ENCODE results near the gene CD2. TPM values are rescaled to one million over a fixed set of nuclear protein-coding genes. Genes with fewer than 3 reads are reported as not detected.

Gene CD2
- total RNA-seq, 4 donors from 2014 or later = 9.6 to 36.3 (median 20.9) TPM

DNA sequence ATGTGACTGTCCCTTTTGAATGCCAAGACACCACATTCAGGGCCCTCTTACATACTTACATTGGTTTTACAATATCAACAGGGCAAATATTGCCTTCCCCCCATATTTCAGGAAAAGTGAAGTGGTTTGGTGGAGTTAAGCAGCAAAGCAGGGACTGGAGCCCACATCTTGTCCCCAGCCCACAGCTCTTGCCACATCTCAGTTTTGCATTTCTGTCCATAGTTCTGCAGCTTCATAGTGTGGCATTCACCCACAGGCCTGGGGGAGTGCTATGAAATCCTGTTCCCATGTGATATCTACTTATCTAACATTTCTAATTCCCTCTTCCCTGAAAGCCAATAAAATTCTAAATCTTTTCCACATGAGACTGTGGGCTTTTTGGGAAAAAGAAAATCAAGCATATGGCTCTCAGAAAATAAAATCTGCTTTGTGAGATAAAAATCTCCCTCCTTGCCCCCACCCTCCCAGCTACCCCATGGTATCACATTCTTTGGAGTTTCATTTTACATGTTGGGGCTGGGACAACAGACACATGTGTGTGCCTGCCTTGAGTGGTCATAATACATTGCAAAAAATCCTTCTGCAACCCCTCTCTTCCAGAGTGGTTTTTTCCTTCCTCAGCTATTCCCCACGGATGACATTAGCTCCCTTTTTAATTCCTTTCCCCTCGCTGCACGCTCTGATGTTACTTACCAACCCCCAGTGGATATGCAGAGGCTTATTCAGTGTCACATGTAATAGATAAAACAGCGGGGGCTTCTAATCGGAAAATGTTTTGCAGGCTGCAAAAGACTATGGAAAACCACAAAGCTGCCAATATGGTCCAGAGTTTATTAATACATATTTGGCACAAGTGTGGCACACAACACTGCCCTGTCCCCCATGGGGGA lies 20.5 kb upstream of the CD2 start:
- no peak for TF ChIP-seq POLR2A (IDR thresholded peaks at IDR 0.05)
- TF ChIP-seq, protein P1, sequence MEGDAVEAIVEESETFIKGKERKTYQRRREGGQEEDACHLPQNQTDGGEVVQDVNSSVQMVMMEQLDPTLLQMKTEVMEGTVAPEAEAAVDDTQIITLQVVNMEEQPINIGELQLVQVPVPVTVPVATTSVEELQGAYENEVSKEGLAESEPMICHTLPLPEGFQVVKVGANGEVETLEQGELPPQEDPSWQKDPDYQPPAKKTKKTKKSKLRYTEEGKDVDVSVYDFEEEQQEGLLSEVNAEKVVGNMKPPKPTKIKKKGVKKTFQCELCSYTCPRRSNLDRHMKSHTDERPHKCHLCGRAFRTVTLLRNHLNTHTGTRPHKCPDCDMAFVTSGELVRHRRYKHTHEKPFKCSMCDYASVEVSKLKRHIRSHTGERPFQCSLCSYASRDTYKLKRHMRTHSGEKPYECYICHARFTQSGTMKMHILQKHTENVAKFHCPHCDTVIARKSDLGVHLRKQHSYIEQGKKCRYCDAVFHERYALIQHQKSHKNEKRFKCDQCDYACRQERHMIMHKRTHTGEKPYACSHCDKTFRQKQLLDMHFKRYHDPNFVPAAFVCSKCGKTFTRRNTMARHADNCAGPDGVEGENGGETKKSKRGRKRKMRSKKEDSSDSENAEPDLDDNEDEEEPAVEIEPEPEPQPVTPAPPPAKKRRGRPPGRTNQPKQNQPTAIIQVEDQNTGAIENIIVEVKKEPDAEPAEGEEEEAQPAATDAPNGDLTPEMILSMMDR (IDR thresholded peaks at IDR 0.05) = no peak
- Histone ChIP-seq H3K27me3 (no peaks in the 10 kb centered on the region), H3K36me3 (no peaks in the 10 kb centered on the region), H3K4me1 (peaks cover 0 to 8% (median 1%) of the 10 kb centered on the region in 4 donors), H3K27ac (no peak overlapping the region), H3K4me3 (no peak overlapping the region), H3K9me3 (no peaks in the 10 kb centered on the region)
- DNase-seq = no peak

DNA sequence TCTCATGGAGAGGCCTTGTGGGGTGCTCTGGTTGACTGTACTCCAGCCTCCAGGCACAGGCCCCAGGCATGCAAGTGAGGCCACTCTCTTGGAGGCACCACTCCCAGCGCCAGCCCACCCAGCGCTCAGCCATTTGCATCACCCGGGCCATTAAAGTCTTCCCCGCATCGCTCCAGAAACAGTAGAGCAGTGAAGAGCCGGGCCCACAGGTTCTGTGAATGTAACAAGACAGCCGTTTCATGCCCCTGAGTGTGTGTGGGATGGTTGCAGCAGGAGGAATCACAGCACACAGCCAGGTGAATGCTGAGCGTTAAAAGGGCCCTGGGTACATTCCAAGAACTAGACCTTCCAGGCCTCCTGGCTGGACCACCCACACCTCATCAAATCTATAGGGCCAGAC lies 19.0 kb upstream of the CD2 start:
- Histone ChIP-seq H3K27ac (no peak overlapping the region), H3K36me3 (no peaks in the 10 kb centered on the region), H3K9me3 (no peaks in the 10 kb centered on the region), H3K27me3 (no peaks in the 10 kb centered on the region), H3K4me3 (no peak overlapping the region), H3K4me1 (peaks cover 0 to 9% (median 1%) of the 10 kb centered on the region in 4 donors)
- no peak for TF ChIP-seq POLR2A (IDR thresholded peaks at IDR 0.05)
- TF ChIP-seq, protein P1 (IDR thresholded peaks at IDR 0.05) = no peak
- no peak for DNase-seq

DNA sequence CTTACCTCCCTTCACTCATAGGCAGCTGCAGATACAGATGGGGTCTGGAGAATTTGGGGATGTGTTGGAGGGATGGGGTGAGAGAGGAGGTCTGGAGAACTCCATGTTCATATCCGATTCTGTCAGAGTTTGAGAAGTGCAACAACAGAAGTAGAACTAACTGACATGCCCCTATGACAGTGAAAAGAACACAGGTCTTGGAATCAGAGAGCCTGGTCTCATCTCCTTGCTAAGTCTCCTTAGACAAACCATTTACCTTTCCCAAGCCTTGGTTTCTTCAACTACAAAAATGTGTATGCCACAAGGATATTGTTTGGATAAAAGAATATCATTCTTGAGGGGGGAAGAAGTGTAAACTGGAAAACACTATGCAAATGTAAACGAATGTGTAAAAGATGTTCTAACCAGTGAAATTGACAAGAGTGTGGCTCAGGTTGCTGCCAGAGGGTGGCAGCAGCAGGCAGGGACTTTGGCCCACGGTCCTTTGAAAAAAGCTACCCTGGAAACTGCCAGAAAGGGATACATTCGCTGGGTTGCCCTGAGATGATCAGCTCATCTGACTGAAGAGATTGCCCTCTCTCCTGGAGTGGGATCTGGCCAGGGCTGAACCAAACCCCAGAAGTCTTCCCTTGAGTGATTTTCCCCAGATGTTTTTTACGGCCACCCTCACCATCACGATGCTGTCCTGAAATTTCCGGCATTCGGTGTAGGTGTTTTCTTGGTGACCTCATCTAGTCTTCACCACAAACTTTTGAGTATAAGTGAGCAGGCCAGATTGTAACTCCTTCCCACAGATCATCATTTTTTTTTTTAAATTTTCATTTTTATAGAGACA lies 17.0 kb upstream of the CD2 start:
- Histone ChIP-seq H3K4me3 (no peak overlapping the region), H3K9me3 (peaks cover 0 to 2% (median 0%) of the 10 kb centered on the region in 4 donors), H3K4me1 (peaks cover 0 to 9% (median 1%) of the 10 kb centered on the region in 4 donors), H3K27ac (peak overlapping the region; percentile 50 to 69 (median 66)), H3K36me3 (no peaks in the 10 kb centered on the region), H3K27me3 (no peaks in the 10 kb centered on the region)
- TF ChIP-seq POLR2A (IDR thresholded peaks at IDR 0.05) = no peak
- TF ChIP-seq, protein P1 (IDR thresholded peaks at IDR 0.05) = peak; percentile 57 to 91 (median 78)
- DNase-seq = peak; percentile 58 to 86 (median 73)

DNA sequence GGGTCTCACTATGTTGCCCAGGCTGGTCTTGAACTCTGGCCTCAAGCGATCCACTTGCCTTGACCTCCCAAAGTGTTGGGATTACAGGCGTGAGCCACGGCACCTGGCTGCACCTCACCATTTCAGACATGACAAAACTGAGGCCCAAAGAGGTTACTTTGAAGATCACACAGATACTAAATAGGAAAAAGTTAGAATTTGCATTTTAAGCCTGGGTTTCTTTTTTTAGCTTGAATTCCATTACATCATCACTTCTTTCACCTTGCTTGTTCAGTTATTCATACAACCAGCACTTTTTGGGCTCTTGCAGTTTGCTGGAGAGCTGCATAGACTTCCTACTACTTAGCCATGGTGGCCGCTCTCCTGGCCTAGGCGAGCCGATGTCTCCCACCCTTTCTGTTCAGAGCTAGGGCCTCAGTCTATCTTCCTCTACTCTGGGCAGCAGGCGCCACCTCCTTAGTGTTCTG lies 16.3 kb upstream of the CD2 start:
- Histone ChIP-seq H3K9me3 (peaks cover 0 to 7% (median under 1%) of the 10 kb centered on the region in 4 donors), H3K4me1 (peaks cover 0 to 9% (median 1%) of the 10 kb centered on the region in 4 donors), H3K4me3 (no peak overlapping the region), H3K27ac (peak overlapping the region; percentile 50 to 69 (median 66)), H3K27me3 (no peaks in the 10 kb centered on the region), H3K36me3 (no peaks in the 10 kb centered on the region)
- DNase-seq = no peak
- TF ChIP-seq, protein P1 (IDR thresholded peaks at IDR 0.05) = no peak
- no peak for TF ChIP-seq POLR2A (IDR thresholded peaks at IDR 0.05)

DNA sequence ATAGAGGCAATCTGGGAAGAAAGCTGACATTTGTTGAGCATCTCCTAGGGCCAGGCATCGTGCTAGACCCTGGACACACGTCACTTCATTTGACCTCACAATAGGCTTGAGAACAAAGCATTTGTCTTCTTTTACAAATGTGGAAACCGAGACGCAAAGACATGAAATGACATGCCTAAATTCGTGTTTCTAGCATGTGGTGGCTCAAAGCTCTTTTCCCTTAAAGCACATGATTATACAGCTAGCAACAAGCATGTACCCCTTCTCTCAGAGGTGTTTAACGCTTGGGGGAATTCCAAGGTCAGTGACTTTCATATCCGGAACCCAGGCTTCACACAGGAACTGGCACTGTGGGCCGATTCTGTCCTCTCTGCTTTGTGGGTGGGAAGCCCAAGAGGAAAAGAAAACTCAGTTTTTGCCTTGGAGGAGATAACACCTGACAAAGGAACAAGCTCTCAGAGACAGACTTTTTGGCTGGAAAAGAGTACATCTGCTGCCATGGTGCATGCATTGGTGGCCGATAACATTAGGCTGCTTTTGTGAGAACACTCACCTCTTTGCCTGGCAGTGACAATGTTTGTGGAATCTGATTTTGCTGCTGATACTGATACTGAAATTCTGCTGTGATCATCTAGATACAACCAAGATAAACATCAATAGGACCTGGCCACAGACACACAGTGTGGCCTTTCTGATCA lies 15.4 kb upstream of the CD2 start:
- H3K27me3 ChIP-seq = no peaks in the 10 kb centered on the region
- peak overlapping the region; percentile 50 to 69 (median 66) for H3K27ac ChIP-seq
- TF ChIP-seq POLR2A (IDR thresholded peaks at IDR 0.05) = no peak
- TF ChIP-seq, protein P1 (IDR thresholded peaks at IDR 0.05) = no peak
- peak in 1 of 3 donors; percentile 41 for DNase-seq
- peaks cover 0 to 9% (median 1%) of the 10 kb centered on the region in 4 donors for H3K4me1 ChIP-seq
- H3K4me3 ChIP-seq = no peak overlapping the region
- peaks cover 0 to 17% (median 5%) of the 10 kb centered on the region in 4 donors for H3K9me3 ChIP-seq
- no peaks in the 10 kb centered on the region for H3K36me3 ChIP-seq
